Stimulated activated CD8-positive, alpha-beta memory T cell treated with anti-CD3 and anti-CD28 coated beads, Interleukin-4, amount 100 ng/mL, for 1 hour (primary cell): ENCODE measurements around the gene LCNL1.

Experiments used
- DNase-seq, 2 donors: peaks; one replicate each; pipeline ENCODE4 v3.0.0-alpha.2; 2020; ENCODE audit warnings: low read depth in 2 of 2, low spot score in 1 of 2

The LCNL1 gene

GRCh38 chr9:136958898-136959850 lies 23.6 kb upstream of the LCNL1 start:
- no peak for DNase-seq

- no peak for DNase-seq
These were observed 22.4 kb upstream of the LCNL1 start for GRCh38 chr9:136960212-136960937.

- DNase-seq: no peak
These were observed 21.9 kb upstream of the LCNL1 start for GRCh38 chr9:136960938-136961275.

GRCh38 chr9:136961279-136962065 lies 21.3 kb upstream of the LCNL1 start:
- no peak for DNase-seq

- no peak for DNase-seq
These were observed 20.6 kb upstream of the LCNL1 start for GRCh38 chr9:136962163-136962562.

GRCh38 chr9:136962701-136963248 lies 20.0 kb upstream of the LCNL1 start:
- DNase-seq: no peak

GRCh38 chr9:136963341-136963740 lies 19.5 kb upstream of the LCNL1 start:
- no peak for DNase-seq

GRCh38 chr9:136963751-136964150 lies 19.0 kb upstream of the LCNL1 start:
- no peak for DNase-seq

- no peak for DNase-seq
These were observed 18.6 kb upstream of the LCNL1 start for GRCh38 chr9:136964171-136964689.

GRCh38 chr9:136964833-136965422 lies 17.9 kb upstream of the LCNL1 start:
- no peak for DNase-seq

- DNase-seq: no peak
These were observed 16.9 kb upstream of the LCNL1 start for GRCh38 chr9:136965771-136966484.

- DNase-seq: no peak
These were observed 14.3 kb upstream of the LCNL1 start for GRCh38 chr9:136968333-136969127.

- no peak for DNase-seq
These were observed 13.6 kb upstream of the LCNL1 start for GRCh38 chr9:136969150-136969549.

GRCh38 chr9:136969774-136970173 lies 13.0 kb upstream of the LCNL1 start:
- no peak for DNase-seq

- DNase-seq: no peak
These were observed 12.4 kb upstream of the LCNL1 start for GRCh38 chr9:136970361-136970760.

GRCh38 chr9:136971746-136972145 lies 11.0 kb upstream of the LCNL1 start:
- no peak for DNase-seq

GRCh38 chr9:136972335-136972734 lies 10.5 kb upstream of the LCNL1 start:
- no peak for DNase-seq

- DNase-seq: no peak
These were observed 10.1 kb upstream of the LCNL1 start for GRCh38 chr9:136972743-136973142.
